NB4 (cell line): ENCODE measurements around the gene ARCN1.

Experiments
- MYC ChIP-seq: IDR thresholded peaks from 2 replicates; pipeline ENCODE4 v1.6.1; 2011; ENCODE audit warnings: low read depth, low read length
- POLR2A ChIP-seq: IDR thresholded peaks from 2 replicates; pipeline ENCODE4 v1.6.1; 2011; ENCODE audit warnings: mild to moderate bottlenecking; ENCODE audit not compliant: insufficient read length; ENCODE audit errors: extremely low read depth
- TF ChIP-seq, protein P1 (sequence below): IDR thresholded peaks from one replicate; pipeline ENCODE4 v1.5.1; 2012; ENCODE audit warnings: low read depth, low read length
- TF ChIP-seq, protein P2 (sequence below): IDR thresholded peaks from 2 replicates; pipeline ENCODE4 v1.6.1; 2011; ENCODE audit warnings: low read depth, low read length

DNA sequence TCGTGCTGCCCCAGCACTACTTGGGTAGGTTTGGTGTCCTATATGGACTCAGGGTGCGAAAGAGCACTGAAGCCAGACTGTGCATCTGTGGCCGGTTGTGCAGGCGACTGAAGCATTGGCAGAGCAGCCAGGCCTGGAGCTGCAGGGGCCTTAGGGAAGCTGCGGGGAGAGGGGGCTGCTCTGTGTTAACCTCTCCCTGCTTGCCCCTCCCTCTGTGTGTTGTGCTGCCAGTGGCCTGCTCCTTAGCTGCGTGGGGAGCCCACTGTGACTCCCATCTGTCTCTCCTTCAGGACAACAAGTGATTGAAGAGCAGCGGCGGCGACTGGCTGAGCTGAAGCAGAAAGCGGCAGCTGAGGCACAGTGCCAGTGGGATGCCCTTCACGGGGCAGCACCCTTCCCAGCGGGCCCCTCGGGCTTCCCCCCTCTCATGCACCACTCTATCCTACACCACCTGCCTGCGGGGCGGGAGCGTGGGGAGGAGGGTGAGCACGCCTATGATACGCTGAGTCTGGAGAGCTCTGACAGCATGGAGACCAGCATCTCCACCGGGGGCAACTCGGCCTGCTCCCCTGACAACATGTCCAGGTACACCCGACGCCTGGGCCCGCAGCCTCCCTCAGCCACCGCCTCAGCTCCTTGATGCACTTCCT lies 73.0 kb downstream of the ARCN1 start:
- TF ChIP-seq POLR2A, result no peak
- TF ChIP-seq, protein P1, sequence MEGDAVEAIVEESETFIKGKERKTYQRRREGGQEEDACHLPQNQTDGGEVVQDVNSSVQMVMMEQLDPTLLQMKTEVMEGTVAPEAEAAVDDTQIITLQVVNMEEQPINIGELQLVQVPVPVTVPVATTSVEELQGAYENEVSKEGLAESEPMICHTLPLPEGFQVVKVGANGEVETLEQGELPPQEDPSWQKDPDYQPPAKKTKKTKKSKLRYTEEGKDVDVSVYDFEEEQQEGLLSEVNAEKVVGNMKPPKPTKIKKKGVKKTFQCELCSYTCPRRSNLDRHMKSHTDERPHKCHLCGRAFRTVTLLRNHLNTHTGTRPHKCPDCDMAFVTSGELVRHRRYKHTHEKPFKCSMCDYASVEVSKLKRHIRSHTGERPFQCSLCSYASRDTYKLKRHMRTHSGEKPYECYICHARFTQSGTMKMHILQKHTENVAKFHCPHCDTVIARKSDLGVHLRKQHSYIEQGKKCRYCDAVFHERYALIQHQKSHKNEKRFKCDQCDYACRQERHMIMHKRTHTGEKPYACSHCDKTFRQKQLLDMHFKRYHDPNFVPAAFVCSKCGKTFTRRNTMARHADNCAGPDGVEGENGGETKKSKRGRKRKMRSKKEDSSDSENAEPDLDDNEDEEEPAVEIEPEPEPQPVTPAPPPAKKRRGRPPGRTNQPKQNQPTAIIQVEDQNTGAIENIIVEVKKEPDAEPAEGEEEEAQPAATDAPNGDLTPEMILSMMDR, result no peak
- TF ChIP-seq MYC, result no peak
- TF ChIP-seq, protein P2, sequence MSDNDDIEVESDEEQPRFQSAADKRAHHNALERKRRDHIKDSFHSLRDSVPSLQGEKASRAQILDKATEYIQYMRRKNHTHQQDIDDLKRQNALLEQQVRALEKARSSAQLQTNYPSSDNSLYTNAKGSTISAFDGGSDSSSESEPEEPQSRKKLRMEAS, result no peak
